AG20443 (cell line): ENCODE measurements around the gene GPATCH2L.

Experiments used
- DNase-seq: peaks from one replicate; pipeline ENCODE4 v3.0.0; 2012; ENCODE audit warnings: low spot score, mixed read lengths

Gene GPATCH2L

GRCh38 chr14:76151398-76152332, at the start of gene GPATCH2L:
Gene GPATCH2L, plus strand, starts transcription at chr14:76151922. Its CDS starts 2,442 bp downstream, at chr14:76154364.
- peak; percentile 100 for DNase-seq

GRCh38 chr14:76104802-76105355, 46.8 kb upstream of the GPATCH2L start:
- DNase-seq = no peak

GRCh38 chr14:76106188-76106587, 45.5 kb upstream of the GPATCH2L start:
- DNase-seq = no peak

GRCh38 chr14:76109087-76109880, 42.4 kb upstream of the GPATCH2L start:
- peak; percentile 75 for DNase-seq

GRCh38 chr14:76112889-76113624, 38.7 kb upstream of the GPATCH2L start:
- DNase-seq = no peak

GRCh38 chr14:76113691-76114090, 38.0 kb upstream of the GPATCH2L start:
- no peak for DNase-seq

GRCh38 chr14:76115010-76115422, 36.7 kb upstream of the GPATCH2L start:
- DNase-seq = no peak

GRCh38 chr14:76117789-76118484, 33.8 kb upstream of the GPATCH2L start:
- DNase-seq = no peak

- no peak for DNase-seq
Observed at GRCh38 chr14:76118594-76118993, 33.1 kb upstream of the GPATCH2L start.

GRCh38 chr14:76121089-76121748, 30.5 kb upstream of the GPATCH2L start:
- no peak for DNase-seq

- no peak for DNase-seq
Observed at GRCh38 chr14:76123426-76124225, 28.1 kb upstream of the GPATCH2L start.

GRCh38 chr14:76125511-76125910, 26.2 kb upstream of the GPATCH2L start:
- no peak for DNase-seq

GRCh38 chr14:76126076-76126475, 25.6 kb upstream of the GPATCH2L start:
- no peak for DNase-seq

GRCh38 chr14:76129851-76130576, 21.7 kb upstream of the GPATCH2L start:
- DNase-seq = no peak

GRCh38 chr14:76131071-76131965, 20.4 kb upstream of the GPATCH2L start:
- no peak for DNase-seq

- DNase-seq = peak; percentile 55
Observed at GRCh38 chr14:76133103-76133502, 18.6 kb upstream of the GPATCH2L start.

- DNase-seq = no peak
Observed at GRCh38 chr14:76134231-76134630, 17.5 kb upstream of the GPATCH2L start.

GRCh38 chr14:76135722-76136121, 16.0 kb upstream of the GPATCH2L start:
- DNase-seq = no peak
